ENCODE data around the gene RALGDS.
"Not testable (repeated sequence)": the region's sequence is repeated elsewhere in the genome, so short reads cannot be mapped to it uniquely, and the experiment has no call there.

The RALGDS gene

DNA sequence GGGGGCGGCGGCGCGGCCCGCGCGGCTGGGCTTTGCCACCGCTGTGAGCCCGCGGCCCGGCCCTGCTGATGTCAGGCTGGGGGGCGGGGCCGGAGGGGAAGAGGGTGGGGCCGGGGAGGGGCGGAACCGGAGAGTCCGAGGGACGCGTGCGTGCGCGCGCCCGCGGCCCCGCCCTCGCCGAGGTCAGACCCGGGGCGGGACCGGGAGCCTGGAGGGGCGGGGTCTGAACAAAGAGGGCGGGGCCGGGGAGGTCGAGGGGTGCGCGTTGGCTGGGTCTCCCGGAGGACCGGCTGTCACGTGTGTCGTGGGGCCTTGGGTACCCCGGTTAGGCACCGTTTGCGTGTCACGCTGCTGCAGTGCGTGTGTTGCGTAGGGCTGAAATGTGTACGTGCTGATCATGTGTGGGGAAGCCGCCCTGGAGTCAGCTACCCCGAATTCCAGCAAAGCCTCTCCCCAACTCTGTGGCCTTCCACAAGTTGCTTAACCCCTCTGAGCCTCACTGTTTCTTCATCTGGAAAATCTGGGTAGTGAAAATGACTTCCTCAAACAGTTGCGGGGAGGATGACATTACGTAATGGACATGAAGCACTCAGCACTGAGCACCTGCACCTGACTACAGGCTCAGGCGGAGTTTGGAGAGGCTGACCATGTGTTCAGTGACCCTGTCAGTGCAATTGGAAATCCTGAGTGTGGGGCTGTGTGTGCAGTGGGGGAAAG, at the start of gene RALGDS:
RALGDS (minus strand) TSS at position 43 of the 717 bp plus-strand sequence. CDS start 86 bp downstream, outside the sequence.
- DNase-seq, result peak; percentile 91

DNA sequence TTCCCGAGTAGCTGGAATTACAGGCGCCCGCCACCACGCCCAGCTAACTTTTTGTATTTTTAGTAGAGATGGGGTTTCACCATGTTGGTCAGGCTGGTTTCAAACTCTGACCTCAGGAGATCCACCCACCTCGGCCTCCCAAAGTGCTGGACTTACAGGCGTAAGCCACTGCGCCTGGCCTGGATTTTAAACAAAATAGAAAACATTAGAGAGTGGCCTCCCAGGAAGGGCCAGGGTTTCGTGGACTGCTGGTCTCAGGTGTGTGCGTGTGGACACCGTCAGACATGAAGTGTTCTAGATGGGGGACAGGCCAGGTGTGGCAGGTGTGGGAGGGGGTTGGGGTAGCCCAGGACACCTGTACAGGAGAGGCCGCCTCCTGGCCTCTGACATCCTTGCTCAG, 49.7 kb upstream of the RALGDS start:
- DNase-seq, result no peak

DNA sequence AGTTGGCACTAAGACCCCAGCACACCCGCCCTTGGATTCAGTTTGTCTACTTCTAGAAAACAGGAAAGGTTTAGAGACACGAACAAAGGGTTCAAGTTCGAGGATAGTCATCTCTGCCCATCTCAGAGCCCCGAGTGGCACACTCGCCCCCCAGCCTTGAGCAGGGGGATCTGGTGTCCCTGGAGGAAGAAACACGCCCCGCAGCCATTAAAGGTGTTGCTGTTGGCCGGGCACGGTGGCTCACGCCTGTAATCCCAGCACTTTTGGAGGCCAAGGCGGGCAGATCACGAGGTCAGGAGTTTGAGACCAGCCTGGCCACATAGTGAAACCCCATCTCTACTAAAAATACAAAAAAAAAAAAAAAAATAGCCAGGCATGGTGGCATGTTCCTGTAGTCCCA, 48.6 kb upstream of the RALGDS start:
- not testable (repeated sequence) for DNase-seq

- DNase-seq, result no peak
Measured at GRCh38 chr9:133169102-133169501, 48.1 kb upstream of the RALGDS start.

GRCh38 chr9:133168432-133168831, 47.4 kb upstream of the RALGDS start:
- DNase-seq, result no peak

DNA sequence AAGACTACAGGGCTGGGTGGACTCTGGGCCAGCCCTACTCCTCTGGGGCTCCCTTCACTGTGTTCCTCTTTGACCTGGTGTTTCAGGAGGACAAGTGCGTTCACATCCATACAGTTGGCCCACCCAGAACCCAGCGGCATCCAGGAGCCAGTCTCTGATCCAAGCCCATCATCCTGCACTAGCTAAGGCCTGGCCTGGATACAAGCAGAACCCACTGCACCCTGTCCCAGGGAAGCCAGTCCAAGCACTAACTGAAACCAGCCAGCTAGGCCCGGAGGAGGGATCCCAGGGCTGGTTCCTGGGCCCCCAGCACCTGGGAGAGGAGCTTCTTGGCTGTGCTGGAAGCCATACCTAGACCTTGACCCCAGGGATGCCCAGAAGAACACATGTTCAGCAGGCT, 46.7 kb upstream of the RALGDS start:
- no peak for DNase-seq

GRCh38 chr9:133167096-133167730, 46.2 kb upstream of the RALGDS start:
- no peak for DNase-seq

DNA sequence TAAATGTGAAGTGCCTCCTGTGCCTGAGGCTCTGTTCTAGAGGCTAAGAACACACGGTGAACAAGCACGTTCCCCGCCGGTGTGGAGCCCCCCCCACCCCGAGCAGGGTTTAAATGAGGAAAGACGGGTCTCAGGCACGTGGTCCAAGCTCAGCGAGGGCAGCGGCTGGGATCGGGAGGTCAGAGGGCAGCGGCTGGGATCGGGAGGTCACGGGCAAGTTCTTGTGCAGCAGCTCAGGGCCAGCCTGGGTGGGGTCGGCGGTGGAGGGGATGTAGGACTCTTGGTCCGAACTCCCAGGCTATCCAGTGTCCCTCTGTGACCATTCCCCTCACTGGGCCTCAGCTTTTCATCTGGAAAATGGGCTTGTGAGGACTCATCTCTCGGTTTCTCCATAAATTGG, 45.4 kb upstream of the RALGDS start:
- DNase-seq, result no peak

DNA sequence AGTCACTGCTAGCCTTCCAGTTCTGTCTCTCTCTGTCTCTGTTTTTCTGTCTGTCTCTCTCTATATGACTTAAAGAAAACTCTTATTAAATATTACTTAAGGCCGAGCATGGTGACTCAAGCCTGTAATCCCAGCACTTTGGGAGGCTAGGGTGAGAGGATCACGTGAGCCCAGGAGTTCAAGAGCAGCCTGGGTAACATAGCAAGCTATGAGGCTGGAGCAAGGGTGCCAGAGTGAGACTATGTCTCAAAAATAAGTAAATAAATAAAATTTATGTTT, 44.4 kb upstream of the RALGDS start:
- no peak for DNase-seq

DNA sequence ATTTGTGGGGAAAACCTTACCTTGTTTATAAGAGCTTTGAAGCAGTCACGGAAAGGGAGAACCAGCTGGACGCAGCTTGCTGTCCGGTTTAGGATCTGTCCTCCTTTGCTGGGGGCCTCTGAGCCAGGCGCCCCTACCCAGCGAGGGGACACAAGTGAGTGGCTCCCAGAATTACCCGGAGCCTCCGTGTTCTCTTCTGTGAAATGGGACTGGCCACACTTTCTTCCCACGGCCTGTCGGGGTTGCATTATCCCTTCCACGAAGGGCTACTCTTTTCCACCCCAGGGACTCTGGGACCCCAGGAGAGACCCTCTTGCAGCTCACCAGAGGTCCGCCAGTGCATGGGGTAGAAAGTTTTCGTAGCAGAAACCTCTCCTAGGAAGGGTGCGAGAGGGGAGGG, 43.2 kb upstream of the RALGDS start:
- no peak for DNase-seq

- DNase-seq, result peak; percentile 36
Measured at GRCh38 chr9:133163504-133164172, 42.6 kb upstream of the RALGDS start, which contains the start of gene GBGT1. Gene GBGT1, minus strand, starts transcription at chr9:133163914. Its CDS starts 1,502 bp downstream, at chr9:133162412.

DNA sequence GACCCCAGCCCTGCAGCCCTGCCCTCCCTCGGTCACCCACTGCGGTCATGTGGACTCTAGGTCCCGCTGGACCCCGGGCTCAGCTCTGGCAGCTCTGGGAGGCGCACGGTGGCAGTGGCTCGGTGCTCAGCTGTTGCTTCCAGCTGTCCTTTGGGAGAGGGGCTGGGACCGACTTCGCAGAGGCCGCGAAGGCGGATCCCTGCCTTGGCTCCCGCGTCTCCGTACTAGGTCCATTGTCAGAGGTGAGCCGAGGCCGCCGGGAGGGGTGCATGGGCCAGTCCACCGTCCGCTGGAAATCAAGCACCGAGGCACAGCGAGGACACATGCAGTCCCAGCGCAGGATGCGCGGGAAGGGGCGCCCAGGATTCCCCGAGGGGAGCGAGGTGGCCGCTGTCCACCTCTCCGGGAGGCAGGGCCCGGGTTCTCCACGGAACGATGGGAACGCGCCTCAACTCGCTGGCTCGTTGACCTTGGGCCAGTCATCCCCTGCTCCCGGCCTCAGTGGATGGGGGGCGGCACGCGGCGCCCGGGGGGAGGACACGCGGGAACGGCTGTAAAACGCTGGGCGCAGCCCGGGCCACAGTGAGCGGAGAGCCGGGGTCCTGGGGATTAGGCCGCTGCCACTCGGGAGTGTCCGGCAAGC, 41.9 kb upstream of the RALGDS start:
- no peak for DNase-seq

DNA sequence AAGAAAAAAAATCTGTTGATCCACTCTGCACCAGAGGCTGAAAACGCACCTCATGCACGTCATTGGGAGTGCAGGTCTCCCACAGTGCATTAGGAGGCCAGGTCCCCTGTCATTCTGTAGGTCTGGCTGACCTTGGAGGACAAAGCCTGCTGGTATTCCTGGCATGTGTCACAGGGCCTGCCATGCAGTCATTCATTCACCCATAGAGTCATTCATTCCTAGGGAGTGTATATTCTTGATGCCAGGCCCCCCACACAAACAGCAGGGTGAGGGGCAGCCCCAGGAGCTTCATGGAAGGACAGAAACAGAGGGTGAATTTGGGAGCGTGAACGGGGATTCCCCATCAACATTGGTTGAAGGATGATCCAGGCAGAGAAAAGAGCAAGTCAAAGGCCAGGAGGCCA, 40.5 kb upstream of the RALGDS start:
- DNase-seq, result no peak

DNA sequence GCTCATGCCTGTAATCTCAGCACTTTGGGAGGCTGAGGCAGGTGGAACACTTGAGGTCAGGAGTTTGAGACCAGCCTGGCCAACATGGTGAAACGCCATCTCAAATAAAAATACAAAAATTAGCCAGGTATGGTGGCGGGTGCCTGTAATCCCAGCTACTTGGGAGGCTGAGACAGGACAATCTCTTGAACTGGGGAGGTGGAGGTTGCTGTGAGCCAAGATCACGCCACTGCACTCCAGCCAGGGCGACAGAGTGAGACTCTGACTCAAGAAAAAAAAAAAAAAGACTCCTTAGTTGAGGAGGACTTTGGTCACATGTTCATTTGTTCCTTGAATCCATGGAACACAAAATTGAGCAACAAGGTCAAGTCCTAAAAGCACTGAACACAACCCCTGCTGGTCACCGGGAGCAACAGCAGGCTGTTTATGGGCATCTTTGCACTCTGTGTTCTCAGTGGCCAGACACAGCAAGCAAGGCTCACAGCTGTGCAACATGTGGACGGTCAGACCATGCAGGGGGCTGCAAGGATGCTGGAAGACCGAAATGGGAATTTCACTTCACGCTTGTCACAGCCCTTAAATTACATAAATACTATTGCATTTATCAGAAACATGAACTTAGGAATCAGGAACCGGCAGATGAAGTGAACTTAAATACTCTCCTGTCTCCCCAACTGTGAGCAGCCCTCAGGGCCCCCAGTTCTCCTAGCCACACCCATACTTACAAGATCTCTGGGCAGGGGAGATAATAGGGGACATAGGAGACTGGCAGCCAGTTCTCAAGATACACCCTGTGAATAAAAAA, 39.9 kb upstream of the RALGDS start:
- peak; percentile 41 for DNase-seq

GRCh38 chr9:133158695-133159094, 37.7 kb upstream of the RALGDS start:
- DNase-seq, result no peak

- DNase-seq, result no peak
Measured at GRCh38 chr9:133155156-133155555, 34.1 kb upstream of the RALGDS start.

DNA sequence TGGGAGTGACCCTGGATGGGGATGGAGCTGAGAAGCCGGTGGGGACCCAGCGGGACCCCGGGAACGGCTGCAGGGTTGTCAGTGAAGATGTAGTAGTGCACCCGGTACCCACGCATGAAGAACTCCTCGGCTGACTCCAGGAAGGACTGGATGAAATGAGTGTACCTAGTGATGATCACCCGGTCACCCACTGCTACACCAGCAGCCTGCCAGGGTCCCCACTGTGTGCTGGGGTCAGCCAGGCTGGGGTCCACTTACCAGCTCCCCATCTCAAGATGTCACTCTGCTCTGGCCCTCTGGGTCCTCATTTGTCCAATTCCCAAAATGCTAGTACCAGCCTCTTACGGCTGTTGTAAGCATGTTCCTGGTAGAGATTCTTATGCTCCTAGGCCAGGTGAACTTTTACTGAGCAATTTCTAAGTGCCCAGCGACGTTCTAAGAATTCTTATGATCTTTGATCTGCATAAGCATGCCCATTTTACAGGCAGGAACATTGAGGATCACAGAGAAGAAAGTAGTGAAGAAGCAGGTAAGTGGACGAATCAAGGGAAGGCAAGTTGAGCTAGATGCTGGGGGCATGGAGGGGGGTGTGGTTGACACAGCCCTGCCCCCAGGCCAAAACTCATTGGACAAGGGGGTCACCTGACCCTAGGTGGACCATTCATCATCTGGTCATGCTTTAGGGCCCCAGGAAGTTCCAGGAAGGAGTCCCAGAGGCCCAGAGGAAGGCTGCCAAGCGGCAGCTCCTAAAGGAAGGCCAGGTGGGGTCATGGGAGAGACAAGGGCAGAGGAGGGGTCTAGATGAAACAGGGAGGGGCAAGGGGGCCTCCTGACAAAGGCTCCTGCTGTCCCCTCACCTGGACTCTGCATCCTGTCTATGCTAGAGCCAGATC, 33.3 kb upstream of the RALGDS start:
- no peak for DNase-seq

DNA sequence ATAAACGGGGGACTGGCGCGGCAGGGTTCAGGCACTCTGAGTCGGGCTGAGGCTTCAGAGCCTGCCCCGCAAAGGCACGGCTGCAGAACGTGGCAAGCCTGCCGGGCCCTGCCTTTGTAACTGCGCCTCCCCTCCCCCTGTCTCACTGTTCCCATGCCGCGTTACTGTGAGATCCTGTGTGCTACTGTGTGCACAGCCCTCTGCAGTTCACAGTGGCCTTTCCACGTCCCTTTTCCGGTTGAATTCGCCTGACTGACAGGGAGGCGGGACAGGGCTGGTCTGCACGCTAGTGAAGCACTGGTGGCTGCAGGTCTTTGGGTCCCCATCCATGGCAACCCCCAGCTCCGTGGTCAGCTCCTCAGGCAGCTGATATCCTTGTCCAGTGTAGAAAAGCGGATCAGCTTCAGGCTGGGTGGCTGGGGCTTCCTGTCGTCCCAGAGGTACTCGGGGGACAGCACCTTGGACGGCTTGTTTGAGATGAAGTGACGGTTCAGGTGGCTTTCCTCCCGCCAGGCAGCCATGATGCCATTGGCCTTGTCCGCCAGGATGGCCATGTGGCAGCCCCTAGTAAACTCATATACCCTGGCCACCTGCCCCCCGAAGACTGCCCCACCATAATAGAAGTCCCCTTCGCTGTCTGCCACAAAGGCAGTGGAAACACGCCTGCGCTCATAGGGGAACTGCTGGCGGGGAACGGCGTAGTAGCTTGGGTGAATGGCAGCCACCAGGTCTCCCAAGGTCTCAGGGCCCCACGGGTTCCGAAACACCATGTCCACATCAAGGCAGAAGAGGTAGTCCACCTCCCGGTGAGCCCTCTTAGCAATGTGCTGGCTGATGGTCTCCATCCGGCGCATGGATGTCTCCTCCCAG, 32.4 kb upstream of the RALGDS start:
- DNase-seq, result no peak

DNA sequence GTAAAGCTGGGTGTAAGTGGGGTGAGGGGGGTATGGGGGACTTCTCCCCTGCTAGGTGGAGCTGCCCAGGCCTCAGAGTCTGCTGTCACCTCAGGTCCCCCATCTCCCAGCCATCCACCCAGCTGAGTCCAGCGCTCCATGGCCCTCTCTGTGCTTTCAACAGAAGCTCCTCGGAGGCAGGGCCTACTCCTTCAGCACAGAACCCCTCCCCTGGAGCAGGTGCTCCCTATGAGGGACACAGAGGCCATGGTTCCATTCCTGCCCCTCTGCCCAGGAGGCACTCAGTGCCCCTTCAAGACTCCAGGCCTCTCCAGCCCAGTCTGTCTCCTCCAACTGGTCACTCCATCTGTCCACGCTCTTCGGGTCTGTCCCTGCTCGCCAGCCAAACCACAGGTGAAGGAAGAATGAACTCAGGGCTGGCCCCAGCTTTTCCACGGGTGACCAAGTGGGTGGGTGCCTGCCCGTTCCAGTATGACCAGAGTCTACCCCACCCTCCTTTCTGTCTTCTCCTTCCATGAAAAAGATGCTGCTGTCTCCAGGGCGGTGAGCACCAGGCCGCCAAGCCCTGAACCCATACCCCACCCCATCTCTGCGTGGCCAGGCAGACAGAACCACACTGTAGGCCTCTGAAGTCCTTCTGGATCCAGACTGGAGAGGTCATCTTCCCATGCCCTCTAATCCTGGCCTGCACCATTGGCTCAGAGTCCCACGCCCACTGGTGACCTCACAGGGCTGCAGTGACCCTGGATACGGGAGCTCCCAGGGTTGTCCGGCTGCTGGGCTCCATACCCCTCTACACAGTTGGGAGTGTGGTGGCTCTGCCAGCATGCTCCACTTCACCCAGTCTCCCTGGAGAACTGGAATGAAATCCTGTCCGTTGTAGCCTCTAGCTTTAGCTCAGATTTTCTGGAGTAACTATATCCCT, 30.8 kb upstream of the RALGDS start:
- no peak for DNase-seq

GRCh38 chr9:133151041-133151440, 30.0 kb upstream of the RALGDS start:
- no peak for DNase-seq
